A549 (cell line): Measurements from ENCODE around the gene PCDH9.

Source experiments
- CTCF ChIP-seq: fragments of >200 bp; sonication (Bioruptor Twin); formaldehyde crosslinking; IDR thresholded peaks from 3 replicates; pipeline ENCODE4 v1.5.1; 2016
- MAZ ChIP-seq: fragments of 150-350 bp; IDR thresholded peaks from 2 replicates; pipeline ENCODE4 v1.6.1; 2014; ENCODE audit warnings: antibody characterized with exemption, low read depth, low read length, borderline replicate concordance
- ZC3H11A ChIP-seq: fragments of 450-650 bp; IDR thresholded peaks from 2 replicates; pipeline ENCODE4 v1.6.1; 2014; ENCODE audit warnings: antibody characterized with exemption, mild to moderate bottlenecking

GRCh38 chr13:67146523-67147130 is 83.5 kb downstream of the PCDH9 start:
- TF ChIP-seq MAZ (no peak), CTCF (no peak), ZC3H11A (no peak)
